NCI-H524 treated with DMSO at 0.1 percent for 48 hours (cell line): ENCODE measurements around the gene ATP2B2.

Experiments
- DNase-seq: peaks from one replicate; lab custom pipeline; 2025; lab: John Stamatoyannopoulos, UW

Gene ATP2B2

DNA sequence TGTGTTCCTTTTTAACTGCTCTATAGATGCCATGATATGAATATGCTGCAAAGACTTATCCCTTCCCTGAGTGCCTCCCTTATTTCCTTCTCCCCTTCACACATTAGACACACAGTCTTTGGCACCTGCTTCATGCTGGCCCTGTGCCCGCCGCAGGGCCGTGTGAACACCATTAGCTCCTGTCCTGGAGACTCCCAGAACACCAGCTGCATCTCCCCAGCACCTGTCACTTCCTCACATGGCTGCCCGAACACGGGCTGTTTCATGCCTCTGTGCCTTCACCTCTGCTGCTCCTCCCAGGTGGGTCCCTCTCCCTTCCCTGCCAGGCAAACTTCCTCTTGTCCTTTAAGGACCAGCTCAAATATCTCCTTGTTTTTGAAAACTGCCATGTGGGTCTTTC lies 144.0 kb downstream of the ATP2B2 start:
- DNase-seq = no peak

DNA sequence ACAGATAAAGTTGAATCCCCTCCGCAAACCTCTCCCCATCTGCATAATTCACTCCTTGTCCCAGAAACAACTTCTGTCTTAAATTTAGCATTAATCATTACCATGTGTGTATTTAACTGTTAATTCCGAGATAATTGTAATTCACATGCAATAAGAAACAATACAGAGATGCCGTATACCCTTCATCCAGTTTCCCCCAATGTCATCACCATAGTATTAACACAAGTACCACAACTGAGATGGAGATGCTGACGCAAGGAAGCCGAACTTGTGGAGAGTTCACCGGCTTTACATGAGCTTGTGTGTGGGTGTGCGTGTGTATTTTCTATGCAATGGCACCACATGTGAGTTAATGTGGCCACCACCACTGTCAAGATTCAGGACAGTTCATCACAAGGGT lies 144.9 kb downstream of the ATP2B2 start:
- DNase-seq = no peak

DNA sequence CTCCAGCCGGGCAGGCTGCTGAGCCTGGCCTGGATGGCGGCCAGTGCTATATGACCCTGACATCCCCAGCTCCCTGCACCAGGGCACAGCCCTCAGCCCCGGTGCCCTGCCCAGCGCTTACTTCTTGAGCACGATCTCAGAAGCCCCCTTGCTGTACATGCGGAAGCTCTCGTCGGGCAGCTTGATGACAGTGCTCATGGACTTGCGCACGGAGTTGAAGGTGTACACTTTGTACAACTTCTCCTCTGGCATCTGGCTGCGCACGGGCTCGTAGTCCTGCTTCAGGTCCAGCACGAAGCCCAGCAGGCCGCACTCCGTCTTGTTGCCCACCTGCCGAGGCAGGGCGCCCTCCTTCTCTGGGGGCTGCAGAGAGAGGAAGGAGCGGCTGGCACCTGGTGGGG lies 145.6 kb downstream of the ATP2B2 start:
- no peak for DNase-seq

DNA sequence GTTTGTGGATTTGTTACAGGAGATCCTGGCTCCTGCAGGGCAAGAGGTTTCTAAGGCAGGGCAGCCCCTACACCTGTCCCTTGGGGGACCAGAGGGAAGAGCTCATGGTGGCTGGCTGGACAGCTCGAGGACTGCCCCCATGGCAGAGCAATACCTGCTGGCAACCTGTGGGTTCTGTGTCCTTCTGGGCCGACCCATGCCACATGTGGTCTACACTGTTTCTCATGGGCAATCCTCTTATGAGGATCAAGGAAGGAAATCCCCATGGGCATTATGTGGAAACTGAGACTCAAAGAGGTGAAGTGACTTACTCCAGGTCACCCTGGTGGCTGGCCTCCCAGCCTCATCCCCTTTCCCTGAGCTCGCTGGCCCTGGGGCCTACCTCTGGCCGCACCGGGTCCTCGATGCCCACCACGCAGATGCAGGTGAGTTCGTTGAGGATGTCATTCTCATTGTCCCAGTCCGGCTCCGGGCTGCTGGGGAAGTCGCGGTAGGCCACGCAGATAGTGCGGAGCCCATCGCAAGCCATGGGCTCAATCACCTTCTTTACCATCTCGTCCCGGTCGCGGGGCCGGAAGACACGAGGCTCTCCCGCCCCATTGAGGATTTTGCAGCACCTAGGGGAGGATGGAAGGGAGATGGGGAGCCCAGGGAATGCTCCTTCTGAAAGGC lies 146.9 kb downstream of the ATP2B2 start:
- DNase-seq = no peak

DNA sequence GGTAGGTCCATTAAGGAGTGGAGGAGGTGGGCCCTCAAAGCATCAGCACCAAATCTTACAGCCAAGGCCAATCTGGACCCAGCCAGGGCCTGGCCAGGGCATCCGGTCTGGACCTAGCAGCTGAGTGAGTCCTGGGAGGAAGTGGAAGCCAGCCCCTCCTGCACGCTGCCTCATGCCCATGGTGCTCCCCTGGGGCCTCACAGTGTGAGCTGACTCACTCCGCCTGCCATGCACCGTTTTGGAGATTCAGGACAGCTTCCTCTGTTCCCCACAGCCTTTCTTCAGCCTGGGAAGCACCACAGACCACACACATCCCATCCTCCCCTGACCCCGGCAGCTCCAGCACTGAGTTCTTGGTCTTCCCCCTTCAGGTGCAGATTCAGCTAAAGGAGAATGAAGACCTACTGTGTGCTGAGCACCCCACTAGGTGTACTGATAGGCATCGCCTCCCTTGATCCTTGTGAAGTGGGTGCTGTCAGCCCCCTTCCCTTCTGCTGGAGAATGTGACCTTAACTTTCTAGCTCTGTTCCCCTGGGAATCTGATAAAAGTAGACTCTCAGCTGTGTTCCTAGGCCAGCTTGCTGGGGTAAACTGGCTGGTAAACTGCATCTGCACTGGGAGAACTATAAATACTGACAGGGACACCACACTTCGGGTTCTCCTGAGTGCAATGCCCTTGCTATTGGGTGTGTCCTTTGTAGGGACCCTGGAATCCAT lies 147.6 kb downstream of the ATP2B2 start:
- DNase-seq = no peak

DNA sequence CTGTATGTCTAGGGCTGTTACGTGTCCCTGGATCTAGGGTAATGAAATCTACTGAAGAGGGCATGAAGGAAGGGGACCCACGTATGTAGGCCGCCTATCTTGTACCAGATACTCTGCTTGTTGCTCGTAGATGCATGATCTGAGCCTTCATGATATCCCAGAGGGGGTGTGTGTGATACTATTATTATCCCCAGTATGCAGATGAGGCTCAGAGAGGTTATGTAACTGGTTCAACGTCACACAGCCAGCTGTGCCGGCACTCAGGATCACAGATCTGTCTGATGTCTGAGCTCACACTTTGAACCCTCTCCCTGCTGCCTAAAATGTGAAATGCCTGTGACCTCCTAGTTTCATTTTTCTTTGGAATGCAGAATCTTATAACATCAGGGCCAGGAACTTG lies 148.3 kb downstream of the ATP2B2 start:
- no peak for DNase-seq

DNA sequence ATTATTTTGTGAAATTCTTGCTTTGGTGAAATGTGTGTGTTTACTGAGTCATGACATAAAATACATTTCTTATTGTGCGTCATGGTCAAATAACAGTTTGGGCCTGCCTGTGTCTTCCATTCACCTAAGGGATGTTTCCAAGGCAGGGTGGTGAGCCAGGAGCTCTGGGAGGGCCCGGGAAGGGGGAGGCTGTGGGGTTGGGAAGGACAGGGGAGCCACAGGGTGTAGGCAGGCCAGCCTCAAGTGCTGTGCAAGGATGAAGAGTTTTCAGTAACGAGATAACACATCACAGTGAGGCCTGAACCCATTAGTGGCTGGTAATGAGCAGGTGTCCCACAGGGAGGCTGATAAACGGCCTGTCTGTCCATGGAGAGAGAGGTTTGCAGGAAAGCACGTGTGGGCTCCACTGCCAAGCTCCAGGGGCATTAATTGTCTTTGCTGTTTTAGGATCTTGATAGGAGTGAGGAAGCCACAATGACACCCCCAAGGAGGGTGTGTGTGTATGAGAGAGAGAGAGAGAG lies 148.9 kb downstream of the ATP2B2 start:
- no peak for DNase-seq

DNA sequence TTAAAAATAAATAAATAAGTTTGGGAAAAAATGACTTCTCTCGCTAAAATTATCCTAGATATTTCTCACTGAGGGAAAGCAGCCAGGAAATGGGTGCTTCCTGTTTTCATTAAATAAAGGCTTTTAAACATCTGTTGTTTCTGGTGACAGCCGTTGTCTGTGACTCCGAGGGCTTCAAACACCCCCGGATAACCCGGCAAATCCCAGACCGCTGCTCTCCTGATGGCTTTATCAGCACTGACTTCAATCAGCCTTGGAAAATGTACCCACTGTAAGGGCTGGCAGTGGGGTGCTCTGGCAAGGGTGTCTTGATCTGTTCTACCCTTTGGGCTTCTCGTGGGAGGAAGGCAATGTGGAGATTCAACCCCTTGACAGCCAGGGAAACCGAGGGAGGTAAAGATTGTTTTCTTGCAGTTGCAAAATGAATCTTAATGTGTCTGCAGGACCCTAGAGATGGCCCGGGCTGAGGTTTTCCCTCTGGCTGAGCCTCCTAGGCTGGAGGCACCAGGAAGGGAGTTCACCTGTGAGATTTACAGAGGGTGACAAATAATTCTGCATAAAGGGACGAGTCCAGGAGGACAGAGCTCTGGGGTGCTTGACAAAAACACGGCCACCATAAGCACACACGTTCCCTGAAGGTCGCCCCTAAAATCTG lies 150.9 kb downstream of the ATP2B2 start:
- DNase-seq = no peak

DNA sequence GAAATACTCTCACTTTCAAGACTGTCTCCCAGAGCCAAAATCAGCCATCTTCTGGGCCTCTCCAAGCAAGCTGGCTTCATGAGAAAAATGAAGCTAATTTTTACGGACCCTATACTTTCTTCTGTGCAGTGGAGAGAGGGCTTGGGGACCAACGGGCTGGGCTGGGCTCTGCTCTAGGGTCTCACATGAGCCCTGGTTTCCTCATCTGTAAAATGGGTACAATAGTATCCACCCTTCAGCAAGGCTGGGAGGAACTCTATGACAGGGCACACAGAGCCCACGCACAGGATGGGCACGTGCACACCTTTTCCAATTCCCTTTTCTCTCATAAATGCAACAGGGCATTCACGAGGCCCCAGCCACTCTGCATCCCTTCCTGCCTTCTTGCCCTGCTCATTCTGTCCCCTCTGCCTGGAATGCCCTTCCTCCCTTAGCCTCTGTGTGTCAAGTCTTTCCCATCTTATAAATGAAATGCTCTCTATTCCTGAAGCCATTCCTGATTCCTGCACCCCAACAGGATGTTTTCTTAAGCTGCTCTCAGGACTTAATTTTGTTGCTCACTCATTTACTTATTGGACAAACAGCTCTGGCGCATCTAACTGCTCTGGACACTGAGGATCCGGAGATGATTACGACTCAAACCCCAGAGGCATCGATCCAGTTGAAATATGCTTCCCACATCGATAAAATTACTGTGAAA lies 151.6 kb downstream of the ATP2B2 start:
- DNase-seq = no peak

DNA sequence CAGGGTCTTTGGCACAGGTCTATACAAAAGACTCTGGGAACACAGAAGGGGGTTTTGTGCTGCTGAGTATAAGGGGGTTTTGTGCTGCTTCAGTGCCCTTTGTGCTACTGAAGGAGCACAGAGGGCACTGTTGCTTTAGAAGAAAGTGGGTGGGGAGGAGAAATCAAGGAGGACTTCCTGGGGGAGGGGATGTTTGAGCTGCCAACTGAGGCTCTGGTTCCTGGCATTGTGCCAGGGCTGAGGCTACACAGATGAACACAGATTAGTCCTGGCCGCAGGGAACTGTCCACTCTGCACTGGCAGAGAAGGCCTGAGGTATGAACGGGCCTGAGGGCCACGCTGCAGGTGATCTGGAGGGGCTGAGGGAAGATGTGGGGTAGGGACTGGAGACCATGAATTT lies 152.2 kb downstream of the ATP2B2 start:
- DNase-seq = no peak

DNA sequence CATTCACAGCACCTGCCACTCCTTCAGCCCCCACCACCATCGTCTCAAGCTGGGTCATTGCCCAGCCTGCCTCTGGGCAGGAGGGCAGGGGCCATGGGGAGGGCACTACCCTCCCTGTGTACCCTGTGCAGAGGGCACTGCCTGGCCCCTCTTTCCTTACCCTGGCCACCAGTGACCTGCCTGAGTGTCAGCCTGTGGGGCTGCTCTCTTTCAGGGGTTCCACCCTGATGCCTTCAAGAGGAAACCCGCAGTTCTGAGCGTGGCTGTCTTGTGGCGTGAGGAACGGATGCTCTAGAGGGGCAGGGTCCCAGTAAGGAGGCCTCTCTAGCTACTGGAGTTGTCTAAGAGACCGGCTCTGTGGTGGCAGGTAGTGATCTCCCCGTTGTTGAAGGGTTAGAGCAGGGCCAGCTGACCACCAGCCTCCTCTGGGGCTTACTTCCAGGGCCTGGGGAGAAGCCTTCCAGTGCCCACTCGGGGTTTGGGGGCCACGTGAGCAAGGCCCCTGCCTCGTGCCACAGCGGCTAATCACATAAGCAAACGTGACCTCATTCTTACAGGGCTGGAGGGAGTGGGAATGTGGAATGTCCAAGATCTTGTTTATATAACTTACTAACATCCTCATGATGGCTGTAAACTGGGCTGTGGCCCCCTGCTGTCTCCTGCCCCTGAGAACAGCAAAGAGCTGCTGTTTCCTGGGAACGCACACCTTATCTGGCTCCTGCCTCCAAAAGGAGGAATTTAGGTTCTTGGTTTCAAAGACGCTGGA lies 153.1 kb downstream of the ATP2B2 start:
- DNase-seq = no peak

DNA sequence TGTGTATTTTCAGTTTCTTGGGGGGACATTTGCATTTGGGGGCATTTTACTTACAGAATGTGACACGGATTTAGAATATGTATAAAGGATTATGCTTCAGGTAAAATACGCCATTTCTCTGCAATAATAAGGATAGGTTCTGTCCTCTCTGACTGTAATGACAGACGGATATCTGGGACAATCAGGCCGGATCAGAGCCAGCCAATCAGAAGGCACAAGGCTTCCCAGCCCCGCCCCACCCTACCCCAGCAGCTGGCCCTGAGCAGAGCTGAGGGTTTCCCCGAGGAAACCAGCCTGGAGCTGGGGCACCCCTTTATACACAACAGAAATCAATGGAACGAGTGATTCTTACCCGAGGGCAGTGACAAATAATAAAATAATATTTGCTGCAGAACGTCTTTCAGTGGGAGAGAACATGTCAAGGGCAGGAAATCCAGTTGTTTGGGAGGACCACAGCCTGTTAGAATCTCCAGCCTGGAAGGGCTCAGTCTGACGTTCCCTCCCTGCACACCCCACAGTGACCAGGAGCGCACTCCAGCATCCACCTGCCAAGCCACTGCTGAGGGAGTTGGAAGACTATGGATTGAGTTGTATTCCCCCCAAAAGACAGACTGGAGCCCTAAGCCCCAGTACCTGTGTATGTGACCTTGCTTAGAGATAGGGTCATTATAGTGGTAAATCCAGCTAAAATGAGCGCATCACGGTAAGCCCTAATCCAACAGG lies 154.2 kb downstream of the ATP2B2 start:
- DNase-seq = no peak

DNA sequence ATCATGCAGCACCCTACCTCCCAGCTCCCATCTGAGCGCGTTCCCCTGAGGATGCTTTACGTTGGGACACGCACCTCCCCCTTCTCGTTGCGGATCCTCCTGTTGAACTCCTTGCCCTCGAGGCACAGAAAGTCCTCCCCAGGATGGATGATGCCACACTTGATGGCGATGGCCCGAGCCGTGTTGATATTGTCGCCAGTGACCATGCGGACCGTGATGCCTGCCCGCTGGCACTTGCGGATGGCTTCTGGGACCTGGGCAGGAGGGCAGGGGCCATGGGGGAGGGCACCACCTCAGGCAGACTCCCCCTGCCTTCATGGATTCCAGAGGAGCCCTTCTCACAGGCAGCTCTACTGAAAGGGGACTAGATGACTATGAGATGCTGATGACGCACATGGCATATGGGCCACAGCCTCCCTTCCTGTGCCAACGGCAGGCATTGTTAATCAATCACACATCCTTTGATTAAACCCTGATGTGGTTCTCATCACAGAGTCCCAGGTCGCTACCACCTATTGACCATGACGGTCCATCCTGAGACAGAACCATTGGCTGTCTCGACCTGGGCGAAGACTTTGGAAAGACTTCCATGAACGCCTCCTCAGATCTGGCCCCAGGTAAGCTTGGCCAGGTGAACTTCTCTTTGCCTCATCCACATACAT lies 154.9 kb downstream of the ATP2B2 start:
- DNase-seq = no peak

DNA sequence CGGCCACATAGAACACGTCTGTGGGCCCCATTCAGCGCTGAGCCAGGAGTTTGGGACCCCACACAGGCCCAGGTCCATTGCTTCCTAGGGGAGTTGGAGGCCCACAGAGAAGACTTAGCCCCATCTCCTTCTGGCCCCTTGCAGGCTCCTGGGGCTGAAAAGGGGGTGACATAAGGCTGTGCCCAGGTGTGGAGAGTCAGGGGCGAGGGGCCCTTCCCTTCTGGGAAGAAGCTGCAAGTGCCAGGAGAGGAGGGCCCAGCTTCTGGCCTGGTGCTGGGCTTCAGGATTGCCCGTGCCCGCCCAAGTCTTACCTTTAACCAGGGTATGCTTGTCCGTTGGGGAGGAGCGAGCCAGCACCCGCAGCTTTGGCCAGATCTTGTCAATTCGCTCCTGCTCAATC lies 155.6 kb downstream of the ATP2B2 start:
- DNase-seq = no peak

DNA sequence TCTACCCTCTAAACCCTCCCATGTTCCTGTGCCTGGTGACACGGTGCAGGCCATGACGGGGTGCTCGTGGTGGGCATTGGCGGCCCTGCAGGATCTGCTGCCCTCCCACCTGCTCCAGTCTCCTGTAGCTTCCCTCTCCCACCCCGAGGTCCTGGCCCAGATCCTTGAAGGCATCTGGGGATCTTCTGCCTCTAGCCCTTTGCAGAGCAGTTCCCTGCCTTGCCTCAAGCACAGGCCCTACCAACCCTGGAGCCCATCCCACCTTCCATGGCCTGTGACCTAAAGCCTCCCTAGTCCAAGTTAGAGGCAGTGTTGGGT lies 157.0 kb downstream of the ATP2B2 start:
- DNase-seq = no peak

DNA sequence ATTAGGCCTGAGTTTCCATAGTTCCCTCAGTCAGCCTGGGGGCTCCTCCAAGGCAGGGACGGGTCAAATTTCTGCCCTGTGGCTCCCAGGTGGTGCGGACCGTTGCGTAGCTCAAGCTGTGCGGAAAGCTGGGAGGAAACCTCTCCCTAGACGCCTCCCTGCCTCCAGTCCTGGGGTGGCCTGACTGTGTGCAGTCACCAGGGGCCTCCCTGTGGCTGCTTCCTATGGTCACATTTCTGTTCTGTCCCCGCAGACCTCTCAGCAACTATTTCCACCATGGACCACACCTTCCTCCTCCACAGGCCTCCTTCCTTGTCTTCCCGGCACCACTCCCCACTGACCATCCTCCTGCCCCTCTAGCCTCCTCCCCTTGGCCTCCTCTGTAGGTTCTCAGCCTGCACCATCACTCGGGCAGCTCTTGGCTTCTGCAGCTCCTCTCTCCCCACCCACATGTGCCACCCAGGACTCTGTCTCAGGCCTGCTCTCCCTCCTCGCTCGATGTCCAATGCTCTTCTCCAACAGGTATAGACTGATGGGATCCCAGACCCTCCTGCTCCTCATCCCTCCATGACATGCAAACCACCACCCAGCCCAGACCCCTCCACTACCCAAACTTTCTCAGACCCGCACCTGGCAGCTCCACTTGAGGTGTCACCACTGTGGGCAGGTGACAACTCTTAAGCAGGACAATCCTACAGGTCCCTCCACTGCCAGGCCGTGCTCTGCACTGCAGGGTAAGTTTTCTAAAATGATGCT lies 157.6 kb downstream of the ATP2B2 start:
- no peak for DNase-seq

DNA sequence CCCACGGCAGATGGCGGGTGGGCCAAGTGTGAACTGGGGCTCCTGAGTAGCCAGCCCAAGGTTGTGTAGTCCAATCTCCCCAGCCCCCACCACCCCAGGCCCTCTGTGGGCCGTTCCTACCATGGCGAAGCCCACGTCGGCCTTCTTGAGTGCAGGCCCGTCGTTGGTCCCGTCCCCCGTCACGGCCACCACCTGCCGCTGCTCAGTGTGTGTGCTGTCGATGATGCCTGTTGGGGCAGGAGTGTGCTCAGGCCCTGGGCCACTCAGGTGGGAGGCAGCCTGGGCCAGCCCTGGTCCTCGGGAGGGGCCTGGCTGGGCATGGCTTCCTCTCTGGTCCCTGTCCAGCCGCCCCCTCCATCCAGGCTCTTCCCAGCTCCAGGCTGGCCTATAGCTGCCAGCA lies 159.5 kb downstream of the ATP2B2 start:
- no peak for DNase-seq

DNA sequence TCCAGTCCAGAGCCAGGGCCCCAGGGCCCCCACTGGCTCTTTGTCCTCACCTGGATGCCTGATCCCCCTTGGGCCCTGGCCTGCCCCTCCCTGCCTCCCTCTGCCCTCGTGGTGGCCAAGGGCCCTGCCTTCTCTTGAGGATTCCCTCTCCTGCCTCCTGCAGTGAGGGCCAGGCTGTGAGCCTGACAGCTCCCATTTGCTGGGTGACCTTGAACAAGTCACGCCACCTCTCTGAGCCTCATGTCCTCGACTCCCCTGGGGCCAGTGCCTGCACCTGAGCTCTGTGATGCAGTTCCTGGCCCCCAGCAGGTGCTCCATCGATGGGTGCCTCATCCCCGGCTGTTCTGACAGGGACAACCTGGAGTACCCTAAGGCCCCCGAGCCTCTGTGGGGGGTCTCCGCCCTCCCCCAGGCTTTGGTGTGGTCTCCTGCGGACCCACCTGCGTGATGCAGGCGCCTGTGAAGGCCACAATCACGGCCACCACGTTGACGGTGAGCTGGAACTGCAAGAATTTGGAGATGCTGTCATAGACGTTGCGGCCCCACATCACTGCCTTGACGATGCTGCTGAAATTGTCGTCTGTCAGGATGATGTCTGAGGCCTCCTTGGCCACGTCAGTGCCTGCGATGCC lies 160.3 kb downstream of the ATP2B2 start:
- DNase-seq = no peak

DNA sequence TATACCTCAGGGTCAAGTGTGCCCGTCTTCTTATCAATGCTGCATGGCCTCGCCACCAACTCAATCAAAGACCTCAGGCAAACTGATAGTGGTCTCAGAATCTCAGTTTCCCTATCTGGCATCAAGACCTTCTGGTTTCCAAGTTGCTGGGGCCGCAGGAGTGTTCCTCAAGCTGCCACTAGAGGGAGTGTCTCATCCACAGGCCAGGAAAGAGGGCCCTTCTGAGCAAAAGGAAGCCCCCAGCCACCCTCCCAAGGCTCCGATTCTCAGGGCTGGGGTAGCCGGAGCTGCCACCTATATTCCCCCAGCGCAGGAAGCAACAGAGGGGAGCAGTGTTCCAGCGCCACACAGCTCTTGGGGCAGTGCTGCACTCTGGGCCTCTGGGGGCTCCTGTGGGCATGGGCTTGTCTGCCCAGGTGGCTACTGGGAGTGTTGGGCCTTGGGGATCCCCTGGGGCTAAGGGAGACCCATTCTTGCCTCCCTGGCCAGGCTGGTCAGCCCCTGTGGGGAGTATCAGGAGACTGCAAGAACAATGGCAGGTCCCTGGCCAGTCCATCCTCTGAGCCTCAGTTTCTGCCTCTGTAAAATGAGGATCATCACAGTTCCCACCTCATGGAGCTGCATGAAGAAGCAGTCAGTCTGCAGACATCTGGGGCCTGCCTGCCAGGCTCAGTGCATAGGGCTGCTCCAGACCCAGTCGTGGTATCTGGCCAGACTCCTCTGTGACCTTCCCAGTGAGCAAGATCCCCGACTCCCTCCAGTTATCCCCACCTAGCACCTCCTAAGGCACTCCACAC lies 161.0 kb downstream of the ATP2B2 start:
- DNase-seq = no peak
